SK-N-SH (cell line): ENCODE results near the gene SCARB2.

ENCODE experiments used
- ELF1 ChIP-seq: IDR thresholded peaks from 2 replicates; pipeline ENCODE4 v1.4.0; 2012
- EZH2phosphoT487 ChIP-seq: fragments of 200-600 bp; sonication (generic); IDR thresholded peaks from 2 replicates; pipeline ENCODE4 v1.6.1; 2017; ENCODE audit warnings: low read depth, mixed run types, mild to moderate bottlenecking, antibody characterized with exemption, moderate library complexity, borderline replicate concordance
- NRF1 ChIP-seq: IDR thresholded peaks from 2 replicates; pipeline ENCODE4 v1.6.1; 2012; ENCODE audit warnings: low read depth, mild to moderate bottlenecking, low read length
- POLR2AphosphoS5 ChIP-seq: IDR thresholded peaks from 2 replicates; pipeline ENCODE4 v1.6.1; 2012; ENCODE audit warnings: low read depth, low read length
- RAD21 ChIP-seq: IDR thresholded peaks from 2 replicates; pipeline ENCODE4 v1.6.1; 2012; ENCODE audit warnings: mild to moderate bottlenecking, low read length
- TAF1 ChIP-seq: IDR thresholded peaks from 2 replicates; pipeline ENCODE4 v1.6.1; 2012; ENCODE audit warnings: low read depth, mild to moderate bottlenecking, low read length, moderate library complexity, borderline replicate concordance
- TEAD4 ChIP-seq: IDR thresholded peaks from 2 replicates; pipeline ENCODE4 v1.4.0; 2012; ENCODE audit warnings: mild to moderate bottlenecking, borderline replicate concordance; ENCODE audit not compliant: insufficient read depth
- YY1 ChIP-seq: IDR thresholded peaks from 2 replicates; pipeline ENCODE4 v1.4.0; 2012; ENCODE audit warnings: low read depth, mild to moderate bottlenecking
- TF ChIP-seq, protein P1 (sequence below): fragments of 200-600 bp; sonication (generic); IDR thresholded peaks from 2 replicates; pipeline ENCODE4 v1.6.1; 2017; ENCODE audit warnings: antibody characterized with exemption, mild to moderate bottlenecking, moderate library complexity

- no peak for TF ChIP-seq EZH2phosphoT487
- TF ChIP-seq POLR2AphosphoS5: no peak
- TF ChIP-seq, protein P1, sequence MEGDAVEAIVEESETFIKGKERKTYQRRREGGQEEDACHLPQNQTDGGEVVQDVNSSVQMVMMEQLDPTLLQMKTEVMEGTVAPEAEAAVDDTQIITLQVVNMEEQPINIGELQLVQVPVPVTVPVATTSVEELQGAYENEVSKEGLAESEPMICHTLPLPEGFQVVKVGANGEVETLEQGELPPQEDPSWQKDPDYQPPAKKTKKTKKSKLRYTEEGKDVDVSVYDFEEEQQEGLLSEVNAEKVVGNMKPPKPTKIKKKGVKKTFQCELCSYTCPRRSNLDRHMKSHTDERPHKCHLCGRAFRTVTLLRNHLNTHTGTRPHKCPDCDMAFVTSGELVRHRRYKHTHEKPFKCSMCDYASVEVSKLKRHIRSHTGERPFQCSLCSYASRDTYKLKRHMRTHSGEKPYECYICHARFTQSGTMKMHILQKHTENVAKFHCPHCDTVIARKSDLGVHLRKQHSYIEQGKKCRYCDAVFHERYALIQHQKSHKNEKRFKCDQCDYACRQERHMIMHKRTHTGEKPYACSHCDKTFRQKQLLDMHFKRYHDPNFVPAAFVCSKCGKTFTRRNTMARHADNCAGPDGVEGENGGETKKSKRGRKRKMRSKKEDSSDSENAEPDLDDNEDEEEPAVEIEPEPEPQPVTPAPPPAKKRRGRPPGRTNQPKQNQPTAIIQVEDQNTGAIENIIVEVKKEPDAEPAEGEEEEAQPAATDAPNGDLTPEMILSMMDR: no peak
- no peak for TF ChIP-seq TAF1
- TF ChIP-seq RAD21: no peak
- no peak for TF ChIP-seq TEAD4
- TF ChIP-seq ELF1: no peak
- TF ChIP-seq YY1: no peak
- TF ChIP-seq NRF1: no peak
These were observed 96.1 kb downstream of the SCARB2 start for GRCh38 chr4:76117536-76117935.
